NCI-H82 (cell line): Measurements from ENCODE around the gene ATN1.

Experiments
- DNase-seq: peaks from one replicate; lab custom pipeline; 2025; lab: John Stamatoyannopoulos, UW

Gene ATN1

GRCh38 chr12:6928703-6929407 is 1.1 kb downstream of the ATN1 start:
- DNase-seq: no peak

DNA sequence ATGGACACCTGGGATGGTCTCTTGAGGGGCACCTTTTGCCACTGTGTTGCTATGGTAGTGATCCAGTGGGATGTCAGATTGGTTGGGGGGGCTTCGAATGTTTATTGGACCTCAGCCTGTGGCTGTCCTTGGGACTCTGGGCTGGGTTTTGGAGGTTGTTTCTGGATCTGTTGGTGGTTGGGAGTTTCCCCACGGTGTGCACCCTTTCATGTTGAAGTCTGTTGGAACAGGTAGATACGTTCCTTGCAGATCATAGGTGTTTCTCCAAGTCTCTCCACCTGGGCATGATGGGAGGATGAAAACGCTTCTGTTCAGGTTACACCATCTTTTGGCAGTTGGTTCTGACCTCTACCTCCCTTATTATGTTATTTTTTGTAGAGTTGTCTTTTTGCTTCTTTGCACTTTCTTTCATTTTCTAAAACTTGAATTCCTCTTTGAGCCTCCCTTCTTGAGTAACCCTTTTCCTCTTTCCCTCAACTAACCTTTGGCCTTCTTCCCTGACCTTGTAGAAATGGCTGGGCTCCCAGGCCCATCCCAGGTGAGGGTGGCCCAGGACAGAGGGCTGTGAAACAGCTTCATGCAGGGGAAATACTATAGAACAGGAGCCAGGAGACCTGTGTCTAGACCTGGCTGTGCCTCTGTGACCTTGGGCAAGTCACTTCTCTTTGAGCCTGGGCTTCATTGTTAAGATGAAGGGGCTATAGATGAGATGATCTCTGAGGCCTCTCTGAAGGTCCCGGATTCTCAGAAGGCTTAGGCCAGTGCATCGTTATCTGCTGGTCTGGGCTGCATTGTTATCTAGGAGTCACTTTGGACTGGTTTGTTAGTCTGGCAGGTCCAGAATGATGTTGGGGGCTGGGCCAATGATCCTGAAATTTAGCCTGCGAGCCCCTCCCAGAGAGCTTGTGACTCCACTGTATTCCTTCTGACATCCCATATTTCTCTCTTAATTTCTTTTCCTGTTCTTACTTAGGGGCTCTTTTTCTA is 2.0 kb downstream of the ATN1 start:
- no peak for DNase-seq

DNA sequence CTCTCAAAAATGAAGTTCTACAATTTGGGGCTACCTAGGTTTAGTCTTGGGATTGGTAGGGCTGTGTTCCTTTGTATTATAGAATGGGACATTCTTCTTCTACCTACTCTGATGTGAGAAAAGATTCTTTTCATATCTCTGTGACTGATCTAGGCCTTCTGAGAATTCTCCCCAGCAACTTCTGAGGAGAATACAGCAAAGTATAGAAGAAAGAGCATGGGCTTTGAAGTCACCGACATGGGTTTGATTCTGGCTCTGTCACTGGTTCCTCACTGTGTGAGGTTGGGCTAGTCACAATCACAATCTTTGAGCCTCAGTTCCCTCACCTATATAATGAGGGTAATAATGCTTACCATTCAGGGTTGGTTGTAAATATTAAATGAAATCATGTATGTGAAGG is 5.0 kb downstream of the ATN1 start:
- DNase-seq: no peak

DNA sequence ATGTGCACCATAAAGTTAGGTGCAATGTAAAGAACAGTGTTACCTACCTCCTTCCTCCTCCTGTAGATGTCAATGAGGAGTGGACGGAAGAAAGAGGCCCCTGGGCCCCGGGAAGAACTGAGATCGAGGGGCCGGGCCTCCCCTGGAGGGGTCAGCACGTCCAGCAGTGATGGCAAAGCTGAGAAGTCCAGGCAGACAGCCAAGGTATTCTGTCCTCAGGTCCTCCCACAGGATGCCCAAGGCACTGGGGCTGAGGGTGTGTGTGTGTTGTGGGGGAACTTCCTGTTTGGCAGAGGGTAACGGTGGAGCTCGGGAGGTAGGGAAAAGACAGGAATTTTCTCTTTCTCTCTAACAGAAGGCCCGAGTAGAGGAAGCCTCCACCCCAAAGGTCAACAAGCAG is 6.4 kb downstream of the ATN1 start:
- DNase-seq: no peak

DNA sequence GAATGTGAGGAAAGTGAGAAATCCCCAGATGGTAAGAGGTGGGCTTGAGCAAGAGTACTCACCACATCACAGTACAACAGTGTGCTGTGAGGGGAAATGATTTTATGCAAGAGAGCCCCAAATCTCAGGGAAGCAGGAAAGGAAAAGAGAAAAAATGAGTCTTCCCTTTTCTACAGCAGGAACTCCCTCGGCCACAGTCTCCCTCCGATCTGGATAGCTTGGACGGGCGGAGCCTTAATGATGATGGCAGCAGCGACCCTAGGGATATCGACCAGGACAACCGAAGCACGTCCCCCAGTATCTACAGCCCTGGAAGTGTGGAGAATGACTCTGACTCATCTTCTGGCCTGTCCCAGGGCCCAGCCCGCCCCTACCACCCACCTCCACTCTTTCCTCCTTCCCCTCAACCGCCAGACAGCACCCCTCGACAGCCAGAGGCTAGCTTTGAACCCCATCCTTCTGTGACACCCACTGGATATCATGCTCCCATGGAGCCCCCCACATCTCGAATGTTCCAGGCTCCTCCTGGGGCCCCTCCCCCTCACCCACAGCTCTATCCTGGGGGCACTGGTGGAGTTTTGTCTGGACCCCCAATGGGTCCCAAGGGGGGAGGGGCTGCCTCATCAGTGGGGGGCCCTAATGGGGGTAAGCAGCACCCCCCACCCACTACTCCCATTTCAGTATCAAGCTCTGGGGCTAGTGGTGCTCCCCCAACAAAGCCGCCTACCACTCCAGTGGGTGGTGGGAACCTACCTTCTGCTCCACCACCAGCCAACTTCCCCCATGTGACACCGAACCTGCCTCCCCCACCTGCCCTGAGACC is 7.8 kb downstream of the ATN1 start:
- no peak for DNase-seq

DNA sequence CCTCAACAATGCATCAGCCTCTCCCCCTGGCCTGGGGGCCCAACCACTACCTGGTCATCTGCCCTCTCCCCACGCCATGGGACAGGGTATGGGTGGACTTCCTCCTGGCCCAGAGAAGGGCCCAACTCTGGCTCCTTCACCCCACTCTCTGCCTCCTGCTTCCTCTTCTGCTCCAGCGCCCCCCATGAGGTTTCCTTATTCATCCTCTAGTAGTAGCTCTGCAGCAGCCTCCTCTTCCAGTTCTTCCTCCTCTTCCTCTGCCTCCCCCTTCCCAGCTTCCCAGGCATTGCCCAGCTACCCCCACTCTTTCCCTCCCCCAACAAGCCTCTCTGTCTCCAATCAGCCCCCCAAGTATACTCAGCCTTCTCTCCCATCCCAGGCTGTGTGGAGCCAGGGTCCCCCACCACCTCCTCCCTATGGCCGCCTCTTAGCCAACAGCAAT is 8.5 kb downstream of the ATN1 start:
- DNase-seq: no peak

- peak; percentile 69 for DNase-seq
These were observed 9.1 kb downstream of the ATN1 start for GRCh38 chr12:6936636-6937480.

DNA sequence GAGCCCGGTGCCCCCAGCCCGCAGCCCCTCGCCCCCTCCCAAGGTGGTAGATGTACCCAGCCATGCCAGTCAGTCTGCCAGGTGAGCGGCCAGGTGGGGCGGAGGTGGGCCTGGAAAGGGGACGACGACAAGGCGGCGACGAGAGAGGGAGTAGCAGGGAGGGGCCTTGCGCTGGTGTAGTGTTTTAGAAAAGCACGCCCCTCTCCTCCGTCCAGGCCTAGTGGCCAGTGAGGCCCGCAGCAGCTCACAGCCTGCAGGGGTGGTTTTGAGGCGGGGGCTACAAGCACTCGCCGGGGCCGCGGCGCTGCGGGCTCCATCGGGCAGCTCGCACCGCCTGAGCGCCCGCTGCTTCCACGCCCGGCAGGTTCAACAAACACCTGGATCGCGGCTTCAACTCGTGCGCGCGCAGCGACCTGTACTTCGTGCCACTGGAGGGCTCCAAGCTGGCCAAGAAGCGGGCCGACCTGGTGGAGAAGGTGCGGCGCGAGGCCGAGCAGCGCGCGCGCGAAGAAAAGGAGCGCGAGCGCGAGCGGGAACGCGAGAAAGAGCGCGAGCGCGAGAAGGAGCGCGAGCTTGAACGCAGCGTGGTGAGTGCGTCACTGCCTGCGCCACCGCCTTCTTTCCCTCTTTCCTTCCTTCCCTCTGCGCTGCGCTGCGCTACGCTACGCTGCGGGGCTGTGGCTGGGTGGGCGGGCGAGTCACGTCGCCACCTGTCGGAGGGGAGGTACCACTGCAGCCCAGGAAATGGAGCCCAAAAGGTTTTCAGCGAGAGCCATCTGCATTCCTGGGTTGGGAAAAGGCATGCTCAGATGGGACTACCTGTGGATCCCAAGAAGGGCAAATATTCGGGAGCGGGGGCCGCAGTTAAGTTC is 10.0 kb downstream of the ATN1 start:
- peak; percentile 99 for DNase-seq

DNA sequence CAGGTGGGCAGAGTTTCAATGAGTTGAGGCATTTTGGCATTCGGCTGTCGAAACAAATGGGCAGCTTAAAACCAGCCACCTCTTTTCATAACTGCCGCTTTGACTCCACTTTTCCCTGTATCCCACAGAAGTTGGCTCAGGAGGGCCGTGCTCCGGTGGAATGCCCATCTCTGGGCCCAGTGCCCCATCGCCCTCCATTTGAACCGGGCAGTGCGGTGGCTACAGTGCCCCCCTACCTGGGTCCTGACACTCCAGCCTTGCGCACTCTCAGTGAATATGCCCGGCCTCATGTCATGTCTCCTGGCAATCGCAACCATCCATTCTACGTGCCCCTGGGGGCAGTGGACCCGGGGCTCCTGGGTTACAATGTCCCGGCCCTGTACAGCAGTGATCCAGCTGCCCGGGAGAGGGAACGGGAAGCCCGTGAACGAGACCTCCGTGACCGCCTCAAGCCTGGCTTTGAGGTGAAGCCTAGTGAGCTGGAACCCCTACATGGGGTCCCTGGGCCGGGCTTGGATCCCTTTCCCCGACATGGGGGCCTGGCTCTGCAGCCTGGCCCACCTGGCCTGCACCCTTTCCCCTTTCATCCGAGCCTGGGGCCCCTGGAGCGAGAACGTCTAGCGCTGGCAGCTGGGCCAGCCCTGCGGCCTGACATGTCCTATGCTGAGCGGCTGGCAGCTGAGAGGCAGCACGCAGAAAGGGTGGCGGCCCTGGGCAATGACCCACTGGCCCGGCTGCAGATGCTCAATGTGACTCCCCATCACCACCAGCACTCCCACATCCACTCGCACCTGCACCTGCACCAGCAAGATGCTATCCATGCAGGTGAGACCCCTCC is 10.8 kb downstream of the ATN1 start:
- no peak for DNase-seq

DNA sequence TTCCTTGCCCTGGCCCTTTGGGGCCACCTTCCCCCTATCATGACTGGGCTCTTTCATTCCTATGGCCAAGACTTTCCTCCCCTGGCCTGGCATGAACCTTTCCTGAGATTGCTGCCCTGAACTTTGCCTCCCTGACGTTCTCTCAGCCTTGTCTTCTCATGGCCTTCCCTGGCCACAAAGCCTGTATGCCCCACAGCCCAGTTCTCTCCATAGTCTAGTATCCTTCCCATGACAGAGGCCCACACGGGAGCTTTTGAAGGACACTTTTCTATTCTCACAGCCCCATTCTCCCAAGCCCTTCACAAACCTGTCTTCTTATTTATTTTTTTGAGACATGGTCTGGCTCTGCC is 11.4 kb downstream of the ATN1 start:
- DNase-seq: no peak

- no peak for DNase-seq
These were observed 13.5 kb downstream of the ATN1 start for GRCh38 chr12:6941267-6941666.

DNA sequence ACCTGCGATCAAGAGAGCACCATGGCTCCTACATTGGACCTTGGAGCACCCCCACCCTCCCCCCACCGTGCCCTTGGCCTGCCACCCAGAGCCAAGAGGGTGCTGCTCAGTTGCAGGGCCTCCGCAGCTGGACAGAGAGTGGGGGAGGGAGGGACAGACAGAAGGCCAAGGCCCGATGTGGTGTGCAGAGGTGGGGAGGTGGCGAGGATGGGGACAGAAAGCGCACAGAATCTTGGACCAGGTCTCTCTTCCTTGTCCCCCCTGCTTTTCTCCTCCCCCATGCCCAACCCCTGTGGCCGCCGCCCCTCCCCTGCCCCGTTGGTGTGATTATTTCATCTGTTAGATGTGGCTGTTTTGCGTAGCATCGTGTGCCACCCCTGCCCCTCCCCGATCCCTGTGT is 14.0 kb downstream of the ATN1 start:
- DNase-seq: no peak

DNA sequence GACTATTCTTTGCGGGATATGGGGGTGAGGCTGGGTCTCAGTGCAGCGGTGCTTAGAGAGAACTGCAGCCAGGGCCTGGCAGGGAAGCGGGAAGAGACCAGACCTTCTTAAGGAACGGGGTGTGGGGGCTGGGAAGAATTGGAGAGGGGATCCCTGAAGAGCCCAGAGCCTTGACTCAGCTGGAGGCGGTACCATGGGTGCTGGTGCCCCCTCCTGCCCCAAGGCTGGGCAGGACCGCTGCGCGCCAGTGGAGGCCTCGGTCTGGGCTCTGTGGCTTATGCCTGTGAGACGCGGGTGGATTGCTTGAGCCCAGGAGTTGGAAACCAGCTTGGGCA is 14.5 kb downstream of the ATN1 start:
- peak; percentile 64 for DNase-seq

DNA sequence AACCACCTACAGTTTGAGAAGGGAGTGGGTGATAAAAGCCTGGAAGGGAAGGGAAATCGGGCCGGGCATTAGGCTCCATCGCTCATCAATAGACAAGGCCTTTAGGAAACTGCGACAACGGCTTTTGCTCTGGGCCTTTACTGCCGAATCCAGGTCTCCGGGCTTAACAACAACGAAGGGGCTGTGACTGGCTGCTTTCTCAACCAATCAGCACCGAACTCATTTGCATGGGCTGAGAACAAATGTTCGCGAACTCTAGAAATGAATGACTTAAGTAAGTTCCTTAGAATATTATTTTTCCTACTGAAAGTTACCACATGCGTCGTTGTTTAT is 15.6 kb downstream of the ATN1 start:
- peak; percentile 98 for DNase-seq

- DNase-seq: peak; percentile 98
These were observed 16.1 kb downstream of the ATN1 start, which contains the start of the genes C12orf57 and RNU7-1 for GRCh38 chr12:6943722-6944380. Gene C12orf57, plus strand, starts transcription at chr12:6944022. Its CDS starts 100 bp downstream, at chr12:6944122. Gene RNU7-1, plus strand, starts transcription at chr12:6943816.

DNA sequence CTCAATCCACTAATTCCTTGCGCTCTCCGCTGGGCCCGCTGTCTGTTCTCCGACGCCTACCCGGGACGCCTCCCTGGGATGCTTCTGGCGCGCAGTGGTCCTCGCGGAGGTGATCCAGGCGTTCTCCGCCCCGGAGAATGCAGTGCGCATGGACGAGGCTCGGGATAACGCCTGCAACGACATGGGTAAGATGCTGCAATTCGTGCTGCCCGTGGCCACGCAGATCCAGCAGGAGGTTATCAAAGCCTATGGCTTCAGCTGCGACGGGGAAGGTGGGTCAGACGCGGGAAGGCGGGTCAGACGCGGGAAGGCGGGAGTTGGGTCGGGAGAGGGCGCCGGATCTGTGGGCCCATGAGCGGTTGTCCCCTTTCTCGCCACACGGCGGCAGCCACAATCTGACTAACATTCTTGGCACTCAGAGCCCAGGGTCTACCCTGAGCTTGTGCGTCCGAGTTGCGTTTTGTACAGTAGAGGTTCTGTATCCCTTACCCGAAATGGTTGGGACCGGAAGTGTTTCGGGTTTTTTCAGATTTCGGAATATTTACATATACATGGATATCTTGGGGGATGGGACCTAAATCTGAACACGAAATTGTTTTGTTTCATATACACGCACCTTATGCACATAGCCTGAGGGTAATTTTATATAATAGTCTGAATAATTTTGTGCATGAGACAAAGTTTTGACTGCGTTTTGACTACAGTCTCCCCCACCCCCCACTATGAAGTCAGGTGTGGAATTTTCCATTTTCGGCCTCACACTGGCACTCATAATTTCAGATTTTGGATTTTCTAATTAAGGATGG is 16.8 kb downstream of the ATN1 start:
- peak; percentile 98 for DNase-seq

- DNase-seq: no peak
These were observed 17.9 kb downstream of the ATN1 start for GRCh38 chr12:6945613-6946012.
